Nephron (organoid): ENCODE data around the gene DPF1.
A peak's percentile ranks its signal among the peaks of the same experiment; 100 is the strongest.

Experiments
- H3K27ac Mint-ChIP-seq, 3 experiments: 2 replicates each; pipeline ENCODE4 v1.8.0; 2020; ENCODE audit warnings: mixed read lengths in 3 of 3, mild to moderate bottlenecking in 2 of 3, moderate library complexity in 1 of 3
- H3K27me3 Mint-ChIP-seq: 2 replicates; pipeline ENCODE4 v1.8.0; 2021; ENCODE audit warnings: low read depth, mild to moderate bottlenecking, moderate library complexity, mixed read lengths
- H3K36me3 Mint-ChIP-seq: 2 replicates; pipeline ENCODE4 v1.8.0; 2020; ENCODE audit warnings: low read depth, mixed read lengths
- H3K4me1 Mint-ChIP-seq: 2 replicates; pipeline ENCODE4 v1.8.0; 2020; ENCODE audit warnings: mixed read lengths
- H3K4me3 Mint-ChIP-seq, 3 experiments: 2 replicates each; pipeline ENCODE4 v1.8.0; 2020; ENCODE audit warnings: mild to moderate bottlenecking in 3 of 3, mixed read lengths in 3 of 3, moderate library complexity in 2 of 3
- H3K9me3 Mint-ChIP-seq: 2 replicates; pipeline ENCODE4 v1.8.0; 2020; ENCODE audit warnings: mixed read lengths
- CTCF ChIP-seq, 3 experiments: fragments of 200-600 bp; sonication (generic); IDR thresholded peaks; one replicate each; pipeline ENCODE4 v1.5.0; 2021; ENCODE audit warnings: antibody characterized with exemption in 3 of 3; ENCODE audit not compliant: unreplicated experiment in 3 of 3

DPF1 gene

GRCh38 chr19:38223617-38224013 is 407 bp downstream of the DPF1 start:
- Mint-ChIP-seq H3K27me3 (peaks cover 15% of the 10 kb centered on the region), H3K4me3 (peak overlapping the region; percentile 75 to 87 (median 76)), H3K27ac (peak overlapping the region in 2 of 3 experiments; percentile 0 to 16), H3K4me1 (peaks cover 14% of the 10 kb centered on the region), H3K9me3 (no peaks in the 10 kb centered on the region), H3K36me3 (peaks cover 7% of the 10 kb centered on the region)
- no peak for TF ChIP-seq CTCF (IDR thresholded peaks at IDR 0.05; ENCODE audit: unreplicated experiment in 3 of 3)

DNA sequence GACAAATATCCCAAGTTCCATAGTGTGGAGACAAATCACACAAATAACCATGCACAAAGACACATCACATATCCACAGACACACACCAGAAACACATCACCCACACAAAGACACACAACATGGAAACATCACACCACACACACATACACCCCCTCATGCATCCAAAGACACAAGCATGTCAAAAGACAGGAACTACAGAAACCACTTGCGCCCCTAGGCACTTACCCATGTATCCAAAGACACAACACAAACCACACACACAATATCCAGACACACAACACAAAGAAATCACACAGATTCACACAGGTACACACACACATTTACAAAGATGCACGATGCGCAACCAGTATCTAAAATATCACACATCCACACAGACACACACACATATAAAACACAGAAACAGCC is 901 bp downstream of the DPF1 start:
- H3K4me1 Mint-ChIP-seq: peaks cover 14% of the 10 kb centered on the region
- peaks cover 15% of the 10 kb centered on the region for H3K27me3 Mint-ChIP-seq
- peak overlapping the region in 2 of 3 experiments; percentile 0 to 16 for H3K27ac Mint-ChIP-seq
- H3K4me3 Mint-ChIP-seq: peak overlapping the region; percentile 75 to 87 (median 76)
- peaks cover 11% of the 10 kb centered on the region for H3K36me3 Mint-ChIP-seq
- H3K9me3 Mint-ChIP-seq: no peaks in the 10 kb centered on the region
- no peak for TF ChIP-seq CTCF (IDR thresholded peaks at IDR 0.05; ENCODE audit: unreplicated experiment in 3 of 3)

- Mint-ChIP-seq H3K36me3 (peaks cover 11% of the 10 kb centered on the region), H3K27ac (no peak overlapping the region), H3K27me3 (peaks cover 9% of the 10 kb centered on the region), H3K9me3 (no peaks in the 10 kb centered on the region), H3K4me1 (peaks cover 14% of the 10 kb centered on the region), H3K4me3 (peak overlapping the region; percentile 15 to 29 (median 29))
- no peak for TF ChIP-seq CTCF (IDR thresholded peaks at IDR 0.05; ENCODE audit: unreplicated experiment in 3 of 3)
Measured at GRCh38 chr19:38221919-38222830, 1.8 kb downstream of the DPF1 start.

GRCh38 chr19:38221421-38221820 is 2.6 kb downstream of the DPF1 start:
- H3K27ac Mint-ChIP-seq: no peak overlapping the region
- peaks cover 21% of the 10 kb centered on the region for H3K4me1 Mint-ChIP-seq
- H3K4me3 Mint-ChIP-seq: peak overlapping the region in 2 of 3 experiments; percentile 12 to 42
- no peaks in the 10 kb centered on the region for H3K9me3 Mint-ChIP-seq
- H3K36me3 Mint-ChIP-seq: peaks cover 11% of the 10 kb centered on the region
- H3K27me3 Mint-ChIP-seq: peaks cover 6% of the 10 kb centered on the region
- TF ChIP-seq CTCF (IDR thresholded peaks at IDR 0.05; ENCODE audit: unreplicated experiment in 3 of 3): no peak

- Mint-ChIP-seq H3K4me3 (no peak overlapping the region), H3K27me3 (peaks cover 4% of the 10 kb centered on the region), H3K4me1 (peaks cover 17% of the 10 kb centered on the region), H3K36me3 (peaks cover 14% of the 10 kb centered on the region), H3K27ac (peak overlapping the region in 1 of 3 experiments; percentile 14), H3K9me3 (no peaks in the 10 kb centered on the region)
- no peak for TF ChIP-seq CTCF (IDR thresholded peaks at IDR 0.05; ENCODE audit: unreplicated experiment in 3 of 3)
Measured at GRCh38 chr19:38219221-38219620, 4.8 kb downstream of the DPF1 start.
